ENCODE measurements around the gene LRP8.

GRCh38 chr1:53197291-53198200, 130.3 kb downstream of the LRP8 start:
- TF ChIP-seq POLR2A (IDR thresholded peaks at IDR 0.05): no peak
- TF ChIP-seq, protein P1, sequence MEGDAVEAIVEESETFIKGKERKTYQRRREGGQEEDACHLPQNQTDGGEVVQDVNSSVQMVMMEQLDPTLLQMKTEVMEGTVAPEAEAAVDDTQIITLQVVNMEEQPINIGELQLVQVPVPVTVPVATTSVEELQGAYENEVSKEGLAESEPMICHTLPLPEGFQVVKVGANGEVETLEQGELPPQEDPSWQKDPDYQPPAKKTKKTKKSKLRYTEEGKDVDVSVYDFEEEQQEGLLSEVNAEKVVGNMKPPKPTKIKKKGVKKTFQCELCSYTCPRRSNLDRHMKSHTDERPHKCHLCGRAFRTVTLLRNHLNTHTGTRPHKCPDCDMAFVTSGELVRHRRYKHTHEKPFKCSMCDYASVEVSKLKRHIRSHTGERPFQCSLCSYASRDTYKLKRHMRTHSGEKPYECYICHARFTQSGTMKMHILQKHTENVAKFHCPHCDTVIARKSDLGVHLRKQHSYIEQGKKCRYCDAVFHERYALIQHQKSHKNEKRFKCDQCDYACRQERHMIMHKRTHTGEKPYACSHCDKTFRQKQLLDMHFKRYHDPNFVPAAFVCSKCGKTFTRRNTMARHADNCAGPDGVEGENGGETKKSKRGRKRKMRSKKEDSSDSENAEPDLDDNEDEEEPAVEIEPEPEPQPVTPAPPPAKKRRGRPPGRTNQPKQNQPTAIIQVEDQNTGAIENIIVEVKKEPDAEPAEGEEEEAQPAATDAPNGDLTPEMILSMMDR (IDR thresholded peaks at IDR 0.05): no peak
